Limb (tissue), 2 donors: Measurements from ENCODE around the gene MFRP.

ENCODE experiments used
- DNase-seq, 2 donors: peaks; one replicate each; pipeline ENCODE4 v3.0.0-alpha.2; 2016; ENCODE audit errors: extremely low spot score in 2 of 2

The MFRP gene

GRCh38 chr11:119298726-119299125 is 47.8 kb downstream of the MFRP start:
- DNase-seq, result peak in 1 of 2 donors; percentile 65

GRCh38 chr11:119297938-119298337 is 48.6 kb downstream of the MFRP start:
- DNase-seq, result no peak

- DNase-seq, result no peak
These were observed 51.3 kb downstream of the MFRP start for GRCh38 chr11:119295178-119295577.

GRCh38 chr11:119293461-119293860 is 53.0 kb downstream of the MFRP start:
- no peak for DNase-seq

- no peak for DNase-seq
These were observed 55.5 kb downstream of the MFRP start for GRCh38 chr11:119290894-119291497.
